Motor neuron (in vitro differentiated cells): Measurements from ENCODE around the gene DNAAF1. TPM values are rescaled to one million over a fixed set of nuclear protein-coding genes. Genes with fewer than 3 reads are reported as not detected.
A peak's percentile ranks its signal among the peaks of the same experiment; 100 is the strongest.

Source experiments
- ATAC-seq, 8 experiments: fragments of 200-7000 bp; cut with Tn5 transposase; replicated peaks in 6 of 8; 2 replicates each; pipeline ENCODE4 v1.8.0; 2021; ENCODE audit warnings: mild to moderate bottlenecking in 8 of 8, moderate library complexity in 8 of 8
- H3K27ac ChIP-seq, 2 donors: fragments of 250-450 bp; sonication (Bioruptor Pico); 2 replicates each; pipeline ENCODE4 v1.9.0; 2021; ENCODE audit warnings: antibody characterized with exemption in 2 of 2, mild to moderate bottlenecking in 2 of 2, moderate library complexity in 1 of 2
- H3K4me1 ChIP-seq, 2 donors: fragments of 250-450 bp; sonication (Bioruptor Pico); replicated peaks in 1 of 2; 2 replicates each; pipeline ENCODE4 v1.6.1; 2021; ENCODE audit warnings: antibody characterized with exemption in 2 of 2, mild to moderate bottlenecking in 2 of 2, moderate library complexity in 1 of 2
- H3K4me3 ChIP-seq, 5 donors: fragments of 250-450 bp; sonication (Bioruptor Pico); 2 replicates each; pipeline ENCODE4 v1.9.0; 2021; ENCODE audit warnings: antibody characterized with exemption in 5 of 5, mild to moderate bottlenecking in 5 of 5, moderate library complexity in 4 of 5
- WGBS, 10 experiments: fragments of 450-650 bp; shearing (Covaris generic); methylation state at CpG; one replicate each; pipeline ENCODE4 v1.0.0; 2022; 5-methylcytosine and 5-hydroxymethylcytosine counted together
- in situ Hi-C, 9 experiments: fragments of 400-800 bp; cut with MboI; loops; one replicate each; pipeline ENCODE4 v1.15.0; 2021; ENCODE audit warnings: low sequenced_read_pairs in 9 of 9, low pct_unique_long_range_greater_than_20kb in 2 of 9; ENCODE audit not compliant: unreplicated experiment in 9 of 9
- total RNA-seq, 8 experiments: library from RNA; unstranded; fragments of 300-600 nt; gene quantifications; 2 replicates each; pipeline versions ENCODE4 v1.2.3 to v1.2.4, GENCODE V29; 2022

Gene DNAAF1
- total RNA-seq, result 10 to 100 TPM in 1 of 8 experiments, 1 to 10 TPM in 4, under 1 TPM in 3; 0.36 to 17.7 (median 1.2) TPM

DNA sequence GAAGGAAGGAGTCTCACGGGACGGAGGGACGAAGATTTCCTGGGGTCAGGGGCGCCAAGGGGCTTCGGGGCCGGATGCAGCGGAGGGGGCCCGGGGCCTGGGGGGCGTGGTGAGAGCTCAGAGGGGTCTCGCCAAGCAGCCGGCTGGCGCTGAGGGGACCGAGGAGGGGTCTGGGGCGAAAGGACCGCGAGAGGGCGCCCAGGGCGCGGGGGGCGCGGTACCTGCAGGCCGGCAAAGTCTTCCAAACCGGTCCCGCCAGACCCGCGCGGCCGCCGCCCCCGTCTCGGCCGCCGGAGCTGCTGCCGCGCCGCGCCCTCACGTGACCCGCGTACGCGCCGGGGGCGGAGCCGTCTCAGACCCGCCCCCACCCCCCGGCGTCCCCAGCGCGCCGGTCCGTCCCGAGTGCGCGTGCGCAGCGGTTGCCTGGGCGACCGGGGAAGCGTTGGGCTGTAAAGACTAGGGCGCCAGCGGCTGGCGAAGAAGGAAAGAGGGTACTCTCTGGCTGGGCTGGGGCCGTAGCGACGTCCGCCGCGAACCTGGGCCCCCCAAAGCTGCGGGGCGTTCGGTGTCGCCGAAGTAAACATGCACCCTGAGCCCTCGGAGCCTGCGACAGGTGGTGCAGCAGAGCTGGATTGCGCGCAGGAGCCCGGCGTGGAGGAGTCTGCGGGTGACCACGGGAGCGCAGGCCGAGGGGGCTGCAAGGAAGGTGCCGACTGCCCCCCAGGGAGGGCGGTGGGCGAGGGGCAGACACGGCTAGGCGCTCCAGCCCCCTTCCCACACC, at the start of gene DNAAF1, which contains the start of gene HSDL1:
DNAAF1 (plus strand) TSS at position 450 of the 781 bp plus-strand sequence; CDS start at position 583, 133 bp downstream.
HSDL1 (minus strand) TSS at position 319 of the 781 bp plus-strand sequence. CDS start 13,856 bp downstream, outside the sequence.
- ATAC-seq, result peak; percentile 79 to 93 (median 91)
- in situ Hi-C loops, result no loop called here
- peak within 1 kb of the TSS; percentile 88 to 99 (median 96) for H3K4me3 ChIP-seq
- peak within 1 kb of the TSS; percentile 80 to 89 for H3K27ac ChIP-seq
- H3K4me1 ChIP-seq, result peaks cover 3 to 5% of the 10 kb centered on the region in 2 donors
- 0 to 2% (median 0%) methylated on average over 3 to 16 of the region's 89 CpGs; no CpG with 5 or more reads in 6 of the 10 experiments for WGBS, 10 experiments

DNA sequence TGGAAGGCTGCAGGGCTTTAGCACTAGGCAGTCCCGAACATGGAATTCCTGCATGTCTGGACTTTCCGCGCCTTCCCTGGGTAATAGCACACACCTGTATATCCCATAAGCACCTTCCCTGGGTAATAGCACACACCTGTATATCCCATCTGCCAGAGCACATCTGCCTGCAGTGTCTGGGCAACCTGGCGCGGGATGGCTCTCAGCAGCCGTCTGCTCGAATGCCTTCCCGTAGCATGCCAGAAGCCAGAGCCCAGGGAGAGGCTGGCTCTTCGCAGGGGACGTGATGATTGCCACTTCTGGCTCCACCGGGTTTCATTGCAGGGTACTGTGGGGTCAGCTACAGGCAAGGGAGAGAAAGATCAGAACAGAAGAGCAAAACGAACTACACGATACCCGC, 49.6 kb upstream of the DNAAF1 start:
- no peaks in the 10 kb centered on the region for H3K4me1 ChIP-seq
- no peak overlapping the region for H3K27ac ChIP-seq
- no peak overlapping the region for H3K4me3 ChIP-seq
- ATAC-seq, result no peak
- 89 to 100% (median 100%) methylated on average over 2 to 6 of the region's 14 CpGs; no CpG with 5 or more reads in 1 of the 10 experiments for WGBS, 10 experiments
- in situ Hi-C loops, result loop anchor here in 1 of 9 experiments (25.0 kb wide), 1 partner anchor 392 kb away; no protein-coding TSS in a partner anchor

DNA sequence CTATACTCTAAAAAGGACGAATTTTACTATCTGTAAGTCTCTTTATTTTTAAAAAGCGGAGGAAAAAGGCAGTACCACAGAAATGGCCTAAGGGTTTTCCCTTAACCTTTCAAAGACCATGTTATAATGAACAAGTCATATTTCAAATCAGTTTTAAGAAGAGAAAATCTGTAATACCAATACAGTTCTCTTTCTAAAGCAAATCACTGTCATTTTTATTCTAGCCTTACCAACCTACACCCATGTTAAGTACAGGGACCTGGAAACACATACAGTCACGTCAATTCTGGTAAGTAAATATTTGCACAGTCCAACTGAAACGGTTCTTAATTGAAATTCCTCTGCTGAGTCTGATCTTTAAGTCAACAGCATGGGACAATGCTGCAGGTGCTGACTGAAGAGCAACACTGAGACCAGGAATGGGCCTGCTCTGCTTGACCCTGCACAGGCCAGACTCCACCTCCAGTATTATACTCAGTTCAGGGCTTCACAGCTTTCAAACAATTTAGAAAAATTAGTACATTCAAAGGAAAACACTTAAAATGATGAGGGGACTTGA, 48.6 kb upstream of the DNAAF1 start:
- H3K27ac ChIP-seq, result no peak overlapping the region
- H3K4me3 ChIP-seq, result no peak overlapping the region
- ATAC-seq, result peak in 4 of 8 experiments; percentile 26 to 98 (median 76)
- 20 to 100% (median 75%) methylated on average over 1 to 4 of the region's 4 CpGs for WGBS, 10 experiments
- in situ Hi-C loops, result loop anchor here in 1 of 9 experiments (25.0 kb wide), 1 partner anchor 391 kb away; no protein-coding TSS in a partner anchor
- H3K4me1 ChIP-seq, result no peaks in the 10 kb centered on the region

DNA sequence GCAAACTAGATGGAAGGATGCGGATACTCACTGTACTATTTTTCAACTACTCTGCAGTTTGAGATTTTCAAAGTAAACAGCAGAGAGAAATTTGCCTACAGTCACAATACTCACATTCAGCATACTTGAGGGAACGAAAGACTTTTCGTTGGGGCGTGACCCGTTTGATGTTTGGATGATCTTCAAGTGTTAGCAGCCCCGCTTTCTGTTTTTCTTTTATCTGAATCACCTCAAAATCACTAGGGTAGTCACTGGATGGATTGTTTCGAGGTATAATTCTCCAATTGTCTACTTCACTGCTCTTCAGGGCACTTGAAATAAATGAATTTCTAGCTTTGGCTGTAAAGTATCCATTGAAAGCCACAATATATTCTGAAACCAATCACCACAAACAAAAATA, 46.2 kb upstream of the DNAAF1 start:
- in situ Hi-C loops, result loop anchor here in 1 of 9 experiments (25.0 kb wide), 1 partner anchor 388 kb away; no protein-coding TSS in a partner anchor
- WGBS, 10 experiments, result 76 to 100% (median 96%) methylated on average over 1 to 7 of the region's 7 CpGs; no CpG with 5 or more reads in 1 of the 10 experiments
- Histone ChIP-seq H3K4me1 (no peaks in the 10 kb centered on the region), H3K27ac (no peak overlapping the region), H3K4me3 (no peak overlapping the region)
- no peak for ATAC-seq

DNA sequence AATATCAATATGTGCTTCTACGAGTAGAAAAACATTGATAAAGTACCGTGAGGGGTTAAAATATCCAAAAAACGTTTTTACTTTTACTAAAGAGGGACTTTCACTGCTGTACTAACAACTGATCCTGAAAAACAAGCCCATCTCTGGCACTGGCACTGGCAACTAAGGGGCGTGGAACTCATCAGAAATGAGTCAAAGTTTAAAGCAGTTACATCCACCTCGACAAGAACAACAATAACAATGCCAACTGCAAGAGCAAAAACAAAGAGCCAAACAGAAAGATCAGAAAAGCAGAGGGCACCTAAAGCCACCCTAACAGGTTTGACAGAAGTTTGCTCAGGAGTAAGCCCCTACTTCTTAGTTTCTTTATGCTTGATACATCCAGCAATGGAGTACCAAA, 41.4 kb upstream of the DNAAF1 start:
- H3K4me1 ChIP-seq, result no peaks in the 10 kb centered on the region
- H3K27ac ChIP-seq, result no peak overlapping the region
- in situ Hi-C loops, result loop anchor here in 2 of 9 experiments (25.0 kb wide), 1 partner anchor 384 kb away; no protein-coding TSS in a partner anchor
- 20 to 100% (median 75%) methylated on average over 1 to 5 of the region's 5 CpGs for WGBS, 10 experiments
- H3K4me3 ChIP-seq, result no peak overlapping the region
- ATAC-seq, result no peak

DNA sequence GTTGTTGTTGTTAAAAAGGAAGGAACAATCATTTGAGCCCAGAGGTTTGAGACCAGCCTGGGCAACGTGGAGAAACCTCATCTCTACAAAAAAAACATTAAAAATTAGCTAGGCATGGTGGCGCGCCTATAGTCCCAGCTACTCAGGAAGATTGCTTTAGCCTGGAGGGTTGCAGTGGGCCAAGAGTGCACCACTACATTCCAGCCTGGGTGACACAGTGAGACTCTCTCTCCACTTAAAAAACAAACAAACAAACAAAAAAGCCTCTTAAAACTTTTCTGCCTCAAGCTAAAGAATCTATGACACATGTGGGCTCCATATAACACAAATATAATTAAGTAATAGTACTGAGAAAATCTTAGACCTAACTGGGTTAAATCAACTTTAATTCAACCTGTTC, 40.9 kb upstream of the DNAAF1 start:
- Histone ChIP-seq H3K4me3 (no peak overlapping the region), H3K27ac (no peak overlapping the region), H3K4me1 (no peaks in the 10 kb centered on the region)
- ATAC-seq, result no peak
- 17 to 100% (median 96%) methylated on average over 1 to 3 of the region's 3 CpGs; no CpG with 5 or more reads in 2 of the 10 experiments for WGBS, 10 experiments
- in situ Hi-C loops, result loop anchor here in 2 of 9 experiments (25.0 kb wide), 1 partner anchor 383 kb away; no protein-coding TSS in a partner anchor

DNA sequence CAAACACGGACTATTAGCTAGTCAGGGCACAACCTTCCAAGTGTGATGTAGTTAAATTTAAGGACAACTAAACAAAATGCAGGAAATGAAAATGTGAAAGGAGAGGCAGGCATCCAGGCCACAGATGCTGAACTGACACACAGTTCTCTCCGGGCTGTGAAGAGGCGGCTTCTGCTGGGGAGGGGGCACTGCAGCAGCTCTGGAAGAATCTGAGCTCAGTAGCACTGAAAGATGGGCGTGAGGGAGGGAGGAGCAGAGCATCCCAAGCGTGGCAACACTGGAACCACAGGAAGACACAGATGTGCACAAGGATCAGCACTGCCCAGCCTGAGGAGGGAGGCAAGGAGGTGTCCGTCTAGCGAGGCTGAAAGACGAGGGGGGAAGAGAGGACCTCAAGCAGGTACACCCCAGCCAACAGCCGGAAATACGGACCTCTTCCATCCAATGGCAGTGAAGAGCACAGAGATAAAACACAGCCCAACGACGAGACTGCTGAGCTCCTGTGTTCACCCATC, 39.8 kb upstream of the DNAAF1 start:
- peak in 4 of 8 experiments; percentile 51 to 59 (median 58) for ATAC-seq
- in situ Hi-C loops, result loop anchor here in 2 of 9 experiments (25.0 kb wide), 1 partner anchor 382 kb away; no protein-coding TSS in a partner anchor
- WGBS, 10 experiments, result 43 to 100% (median 81%) methylated on average over 1 to 5 of the region's 12 CpGs
- Histone ChIP-seq H3K4me1 (peaks cover 0 to 7% of the 10 kb centered on the region in 2 donors), H3K27ac (no peak overlapping the region), H3K4me3 (no peak overlapping the region)

DNA sequence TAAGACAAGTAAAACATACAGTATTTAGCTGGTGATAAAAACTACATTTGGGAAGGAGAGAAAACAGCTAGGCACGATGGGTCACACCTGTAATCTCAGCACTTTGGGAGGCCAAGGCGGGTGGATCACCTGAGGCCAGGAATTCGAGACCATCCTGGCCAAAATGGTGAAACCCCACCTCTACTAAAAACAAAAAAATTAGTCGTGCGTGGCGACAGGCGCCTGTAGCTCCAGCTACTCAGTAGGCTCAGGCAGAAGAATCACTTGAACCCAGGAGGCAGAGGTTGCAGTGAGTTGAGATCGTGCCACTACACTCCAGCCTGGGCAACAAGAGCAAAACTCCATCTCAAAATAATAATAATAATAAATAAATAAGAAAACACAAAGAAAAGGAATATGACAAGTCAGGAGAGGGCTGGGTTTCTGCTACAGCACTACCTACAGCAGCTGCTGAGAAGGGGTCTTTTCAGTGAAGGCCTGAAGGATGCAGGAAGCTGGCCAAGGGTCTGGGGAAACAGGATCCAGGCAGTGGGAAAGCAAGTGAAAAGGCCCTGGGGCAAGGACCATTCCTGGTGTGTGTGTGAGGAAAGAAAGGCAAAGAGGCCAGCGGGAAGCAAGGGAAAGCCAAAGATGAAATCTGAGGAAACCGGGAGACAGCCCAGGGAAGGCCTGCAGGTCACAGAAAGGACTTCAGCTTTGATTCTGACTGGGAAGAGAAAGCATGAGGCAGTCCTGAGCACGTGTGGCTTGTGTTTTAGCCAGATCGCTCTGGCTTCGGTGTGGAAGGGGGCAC, 39.0 kb upstream of the DNAAF1 start:
- peaks cover 0 to 10% of the 10 kb centered on the region in 2 donors for H3K4me1 ChIP-seq
- no peak overlapping the region for H3K27ac ChIP-seq
- peak in 1 of 8 experiments; percentile 4 for ATAC-seq
- 67 to 100% (median 88%) methylated on average over 1 to 8 of the region's 13 CpGs for WGBS, 10 experiments
- no peak overlapping the region for H3K4me3 ChIP-seq
- in situ Hi-C loops, result loop anchor here in 2 of 9 experiments (25.0 kb wide), 1 partner anchor 381 kb away; no protein-coding TSS in a partner anchor

DNA sequence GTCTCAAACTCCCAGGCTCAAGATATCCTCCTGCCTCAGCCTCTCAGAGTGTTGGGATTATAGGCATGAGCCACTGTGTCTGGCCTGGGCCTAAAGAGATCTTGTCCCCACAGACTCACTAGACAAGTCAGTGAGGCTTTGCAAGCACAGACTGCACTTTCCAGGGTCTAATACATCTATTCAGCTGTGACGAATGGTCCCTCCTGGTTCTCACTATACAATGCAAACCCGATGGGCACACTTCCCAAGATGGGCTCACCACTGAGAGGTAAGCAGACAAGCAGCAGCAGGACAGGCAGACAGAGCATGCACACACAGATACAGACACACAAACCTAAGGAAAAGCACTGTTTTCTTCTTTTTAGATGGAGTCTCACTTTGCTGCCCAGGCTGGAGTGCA, 37.2 kb upstream of the DNAAF1 start:
- WGBS, 10 experiments, result 67 to 100% (median 80%) methylated on average over 1 of the region's 2 CpGs; no CpG with 5 or more reads in 7 of the 10 experiments
- H3K27ac ChIP-seq, result no peak overlapping the region
- in situ Hi-C loops, result loop anchor here in 2 of 9 experiments (25.0 kb wide), 1 partner anchor 379 kb away; no protein-coding TSS in a partner anchor
- H3K4me3 ChIP-seq, result no peak overlapping the region
- H3K4me1 ChIP-seq, result peaks cover 0 to 10% of the 10 kb centered on the region in 2 donors
- ATAC-seq, result no peak

DNA sequence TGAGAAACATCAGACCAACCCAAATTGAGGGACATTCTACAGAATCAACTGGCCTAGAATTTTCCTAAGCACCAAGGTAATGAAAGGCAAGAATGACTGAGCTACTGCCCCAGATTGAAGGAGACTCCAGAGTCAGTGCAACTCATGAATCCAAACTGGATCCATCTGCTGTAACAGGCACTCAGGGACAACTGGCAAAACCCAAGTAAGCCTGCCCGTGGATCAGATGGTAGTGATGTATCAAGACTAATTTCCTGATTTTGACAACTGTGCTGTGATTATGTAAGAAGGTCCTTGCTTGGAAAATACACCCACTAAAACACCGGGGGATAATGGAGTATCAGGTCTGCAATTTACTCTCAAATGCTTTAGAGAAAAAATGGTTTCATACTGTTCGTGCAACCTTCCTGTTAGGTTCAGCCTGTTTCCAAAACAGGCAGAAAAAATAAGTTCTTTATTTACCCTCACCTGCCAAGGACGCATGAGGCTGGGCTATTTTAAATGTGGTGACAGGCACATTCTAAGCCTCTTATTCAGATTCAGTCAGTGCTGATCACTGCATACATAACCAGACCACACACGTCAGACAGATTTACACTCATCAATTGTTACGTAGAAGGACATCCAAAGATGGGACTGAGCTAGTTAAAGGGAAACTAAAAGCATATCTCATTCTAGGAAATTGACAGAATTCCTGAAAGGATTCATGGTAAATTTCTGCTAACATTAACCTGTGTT, 35.3 kb upstream of the DNAAF1 start:
- in situ Hi-C loops, result loop anchor here in 2 of 9 experiments (25.0 kb wide), 1 partner anchor 378 kb away; no protein-coding TSS in a partner anchor
- no peak overlapping the region for H3K27ac ChIP-seq
- 19 to 100% (median 50%) methylated on average over 1 to 6 of the region's 6 CpGs; no CpG with 5 or more reads in 1 of the 10 experiments for WGBS, 10 experiments
- no peak overlapping the region for H3K4me3 ChIP-seq
- peak in 4 of 8 experiments; percentile 26 to 82 (median 65) for ATAC-seq
- H3K4me1 ChIP-seq, result peaks cover 0 to 10% of the 10 kb centered on the region in 2 donors

DNA sequence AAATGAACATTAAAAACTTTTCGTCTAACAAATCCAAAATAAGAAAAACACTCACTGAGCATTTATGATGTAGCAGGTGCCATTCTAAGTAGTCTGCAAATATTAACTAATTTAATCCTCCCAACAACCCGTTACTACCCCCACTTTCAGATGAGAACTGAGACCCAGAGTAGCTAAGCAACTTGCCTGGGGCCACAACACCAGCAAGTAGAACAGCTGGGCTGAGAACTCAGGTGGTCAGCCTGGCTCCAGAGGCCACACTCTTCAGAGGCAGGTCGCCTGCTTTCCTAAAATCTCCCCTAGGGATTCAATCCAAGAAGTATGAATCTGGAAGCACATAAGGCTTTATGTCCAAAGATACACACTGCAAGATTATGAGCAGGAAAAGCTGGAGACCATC, 34.6 kb upstream of the DNAAF1 start:
- ATAC-seq, result peak in 1 of 8 experiments; percentile 21
- in situ Hi-C loops, result loop anchor here in 2 of 9 experiments (25.0 kb wide), 1 partner anchor 377 kb away; no protein-coding TSS in a partner anchor
- Histone ChIP-seq H3K27ac (no peak overlapping the region), H3K4me3 (no peak overlapping the region), H3K4me1 (peaks cover 5 to 17% of the 10 kb centered on the region in 2 donors)
- WGBS, 10 experiments, result 17 to 94% (median 79%) methylated on average over 1 to 3 of the region's 3 CpGs; no CpG with 5 or more reads in 1 of the 10 experiments
